Gastroesophageal sphincter (tissue), 4 donors: ENCODE measurements around the gene GRPEL2. TPM values are rescaled to one million over a fixed set of nuclear protein-coding genes. Genes with fewer than 3 reads are reported as not detected.

Source experiments
- ATAC-seq: fragments of 150-250 bp; one replicate; pipeline ENCODE4 v1.9.1; 2016; ENCODE audit warnings: mild to moderate bottlenecking, moderate library complexity
- H3K27ac ChIP-seq, 4 donors: fragments of 200-600 bp; sonication (generic) in 3 of 4; 1 replicate in 3 of 4; 2 replicates in 1 of 4; pipeline ENCODE4 v1.5.1; 2016 to 2019
- H3K27me3 ChIP-seq: fragments of 200-600 bp; sonication (generic); one replicate; pipeline ENCODE4 v1.5.1; 2019
- H3K36me3 ChIP-seq, 2 donors: fragments of 200-600 bp; sonication (generic); one replicate each; pipeline ENCODE4 v1.5.1; 2019; ENCODE audit warnings: control low read depth in 1 of 2
- H3K4me1 ChIP-seq, 3 donors: fragments of 200-600 bp; sonication (generic); 1 replicate in 2 of 3; 2 replicates in 1 of 3; pipeline ENCODE4 v1.5.1; 2016 to 2019; ENCODE audit warnings: control low read depth in 2 of 3
- H3K4me3 ChIP-seq, 2 donors: fragments of 200-600 bp; sonication (generic); one replicate each; pipeline ENCODE4 v1.5.1; 2019; ENCODE audit warnings: mild to moderate bottlenecking in 1 of 2, moderate library complexity in 1 of 2
- H3K9me3 ChIP-seq, 3 donors: fragments of 200-600 bp; sonication (generic); one replicate each; pipeline ENCODE4 v1.5.1; 2017 to 2019; ENCODE audit warnings: control low read depth in 2 of 3
- EP300 ChIP-seq: sonication (generic); formaldehyde crosslinking; IDR thresholded peaks from one replicate; pipeline ENCODE4 v1.6.1; 2017; ENCODE audit warnings: antibody characterized with exemption, mild to moderate bottlenecking
- POLR2A ChIP-seq, 2 donors: fragments of 450-650 bp; IDR thresholded peaks; one replicate each; pipeline ENCODE4 v1.6.1; 2017; ENCODE audit warnings: antibody characterized with exemption in 2 of 2, mild to moderate bottlenecking in 2 of 2, moderate library complexity in 1 of 2
- POLR2AphosphoS5 ChIP-seq: sonication (generic); formaldehyde crosslinking; IDR thresholded peaks from one replicate; pipeline ENCODE4 v1.6.1; 2017; ENCODE audit warnings: antibody characterized with exemption
- whole genome bisulfite sequencing, 2 donors: methylation state at CpG; one replicate each; pipeline ENCODE4 v1.1.5; 2018; ENCODE audit warnings: low coverage in 1 of 2; 5-methylcytosine and 5-hydroxymethylcytosine counted together
- total RNA-seq, 4 donors: library from RNA; depleted of rRNA; stranded (reverse); fragments of >200 nt; gene quantifications; one replicate each; pipeline ENCODE4 v1.1.0, GENCODE V29; 2016
- TF ChIP-seq, protein P1 (sequence below), 4 experiments: fragments of 200-600 bp in 2 of 4; fragments of 450-650 bp in 2 of 4; sonication (generic) in 1 of 4; IDR thresholded peaks; one replicate each; pipeline ENCODE4 v1.5.1; 2017 to 2019; ENCODE audit warnings: antibody characterized with exemption in 4 of 4, mild to moderate bottlenecking in 2 of 4, moderate library complexity in 2 of 4

The GRPEL2 gene, protein sequence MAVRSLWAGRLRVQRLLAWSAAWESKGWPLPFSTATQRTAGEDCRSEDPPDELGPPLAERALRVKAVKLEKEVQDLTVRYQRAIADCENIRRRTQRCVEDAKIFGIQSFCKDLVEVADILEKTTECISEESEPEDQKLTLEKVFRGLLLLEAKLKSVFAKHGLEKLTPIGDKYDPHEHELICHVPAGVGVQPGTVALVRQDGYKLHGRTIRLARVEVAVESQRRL
- total RNA-seq, result 10 to 100 TPM in 3 of 4 donors, 1 to 10 TPM in 1; 9.3 to 12.0 (median 11.1) TPM

DNA sequence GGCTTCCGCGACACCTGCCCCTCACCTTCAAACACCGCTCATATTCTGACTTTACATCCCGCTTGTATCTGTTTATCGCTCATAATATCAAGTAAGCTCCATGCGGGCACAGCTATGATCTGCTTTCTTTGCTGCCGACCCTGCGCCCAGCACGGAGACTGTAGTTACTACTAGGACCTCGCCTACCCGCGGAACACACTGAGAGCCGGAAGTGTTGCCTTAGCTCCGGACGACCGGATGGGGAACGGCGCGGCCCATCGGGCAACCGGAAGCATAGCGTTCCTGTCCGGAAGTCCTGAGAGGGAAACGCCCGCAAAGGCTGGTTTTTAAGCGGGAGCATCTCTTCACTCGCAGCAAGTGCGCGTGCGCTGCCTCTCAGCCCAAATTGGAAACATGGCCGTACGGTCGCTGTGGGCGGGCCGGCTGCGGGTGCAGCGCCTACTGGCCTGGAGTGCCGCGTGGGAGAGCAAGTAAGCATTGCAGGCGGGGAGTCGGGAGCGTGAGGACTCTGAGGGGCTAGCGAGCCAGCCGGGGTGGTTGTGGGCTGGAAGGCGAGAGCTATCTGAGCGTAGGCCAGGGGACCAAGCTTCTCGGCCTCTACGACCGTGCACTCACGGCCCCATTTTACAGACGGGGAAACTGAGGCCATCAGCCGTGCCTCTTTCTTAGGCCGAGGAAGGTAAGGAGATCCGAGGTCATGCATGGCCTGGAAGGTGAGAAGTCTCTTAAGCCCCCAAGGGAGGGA is at the start of gene GRPEL2:
TSS of gene GRPEL2 (plus strand) at position 353 of the 745 bp plus-strand sequence. CDS start at position 394, 41 bp downstream.
- 1% methylated on average over 10 of the region's 54 CpGs; no CpG with 5 or more reads in 1 of the 2 donors for WGBS, 2 donors
- H3K9me3 ChIP-seq, result no peaks in the 10 kb centered on the region
- ATAC-seq, result peak; percentile 98
- TF ChIP-seq, protein P1, sequence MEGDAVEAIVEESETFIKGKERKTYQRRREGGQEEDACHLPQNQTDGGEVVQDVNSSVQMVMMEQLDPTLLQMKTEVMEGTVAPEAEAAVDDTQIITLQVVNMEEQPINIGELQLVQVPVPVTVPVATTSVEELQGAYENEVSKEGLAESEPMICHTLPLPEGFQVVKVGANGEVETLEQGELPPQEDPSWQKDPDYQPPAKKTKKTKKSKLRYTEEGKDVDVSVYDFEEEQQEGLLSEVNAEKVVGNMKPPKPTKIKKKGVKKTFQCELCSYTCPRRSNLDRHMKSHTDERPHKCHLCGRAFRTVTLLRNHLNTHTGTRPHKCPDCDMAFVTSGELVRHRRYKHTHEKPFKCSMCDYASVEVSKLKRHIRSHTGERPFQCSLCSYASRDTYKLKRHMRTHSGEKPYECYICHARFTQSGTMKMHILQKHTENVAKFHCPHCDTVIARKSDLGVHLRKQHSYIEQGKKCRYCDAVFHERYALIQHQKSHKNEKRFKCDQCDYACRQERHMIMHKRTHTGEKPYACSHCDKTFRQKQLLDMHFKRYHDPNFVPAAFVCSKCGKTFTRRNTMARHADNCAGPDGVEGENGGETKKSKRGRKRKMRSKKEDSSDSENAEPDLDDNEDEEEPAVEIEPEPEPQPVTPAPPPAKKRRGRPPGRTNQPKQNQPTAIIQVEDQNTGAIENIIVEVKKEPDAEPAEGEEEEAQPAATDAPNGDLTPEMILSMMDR (IDR thresholded peaks at IDR 0.05), result peak in 1 of 4 experiments; percentile 17
- TF ChIP-seq POLR2AphosphoS5 (peak; percentile 80), EP300 (no peak), POLR2A (IDR thresholded peaks at IDR 0.05) (peak; percentile 14 to 49)
- H3K4me1 ChIP-seq, result peaks cover 0 to 42% (median 3%) of the 10 kb centered on the region in 3 donors
- H3K27ac ChIP-seq, result peak within 1 kb of the TSS; percentile 41 to 88 (median 85)
- H3K36me3 ChIP-seq, result peaks cover 4 to 39% of the 10 kb centered on the region in 2 donors
- H3K4me3 ChIP-seq, result peak within 1 kb of the TSS; percentile 68 to 70
- no peaks in the 10 kb centered on the region for H3K27me3 ChIP-seq

DNA sequence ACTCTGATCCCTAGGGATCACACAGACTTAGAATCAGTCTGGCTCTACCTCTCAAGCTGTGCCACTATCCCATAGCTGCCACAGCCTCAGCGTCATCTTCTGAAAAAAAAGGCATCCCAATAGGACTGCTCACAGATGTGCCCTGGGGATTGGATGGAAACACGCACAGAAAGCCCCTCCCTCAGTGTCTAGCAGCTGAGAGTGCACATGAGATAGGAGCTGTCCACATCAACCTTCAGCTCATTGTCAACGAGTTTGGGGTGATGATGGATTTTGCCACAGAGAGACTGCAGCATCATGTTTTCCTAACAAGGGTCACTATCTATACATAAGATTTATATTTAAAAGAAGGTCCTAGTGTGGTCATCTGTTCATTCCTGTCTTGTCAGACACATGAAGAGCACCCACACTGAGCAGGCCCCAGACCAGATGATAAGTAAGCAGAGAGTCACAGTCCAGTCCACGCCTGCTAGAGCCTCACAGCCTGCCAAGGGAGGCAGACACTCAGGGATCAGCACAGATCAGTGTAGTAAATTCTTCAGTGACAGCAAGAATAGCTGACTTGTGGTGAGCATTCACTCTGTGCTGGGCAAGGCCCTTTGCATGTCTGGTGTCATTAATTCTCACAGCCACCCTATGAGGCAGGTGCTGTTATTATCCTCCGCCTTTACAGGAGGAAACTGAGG is 47.8 kb upstream of the GRPEL2 start:
- Histone ChIP-seq H3K27ac (no peak overlapping the region), H3K27me3 (no peaks in the 10 kb centered on the region), H3K4me1 (peaks cover 0 to 10% (median 0%) of the 10 kb centered on the region in 3 donors), H3K9me3 (no peaks in the 10 kb centered on the region), H3K4me3 (no peak overlapping the region), H3K36me3 (peaks cover 0 to 30% of the 10 kb centered on the region in 2 donors)
- TF ChIP-seq POLR2A (IDR thresholded peaks at IDR 0.05), result no peak
- TF ChIP-seq EP300, result no peak
- TF ChIP-seq, protein P1 (IDR thresholded peaks at IDR 0.05), result no peak
- TF ChIP-seq POLR2AphosphoS5, result no peak
- no peak for ATAC-seq
- WGBS, 2 donors, result 80 to 83% methylated on average over 3 of the region's 5 CpGs

DNA sequence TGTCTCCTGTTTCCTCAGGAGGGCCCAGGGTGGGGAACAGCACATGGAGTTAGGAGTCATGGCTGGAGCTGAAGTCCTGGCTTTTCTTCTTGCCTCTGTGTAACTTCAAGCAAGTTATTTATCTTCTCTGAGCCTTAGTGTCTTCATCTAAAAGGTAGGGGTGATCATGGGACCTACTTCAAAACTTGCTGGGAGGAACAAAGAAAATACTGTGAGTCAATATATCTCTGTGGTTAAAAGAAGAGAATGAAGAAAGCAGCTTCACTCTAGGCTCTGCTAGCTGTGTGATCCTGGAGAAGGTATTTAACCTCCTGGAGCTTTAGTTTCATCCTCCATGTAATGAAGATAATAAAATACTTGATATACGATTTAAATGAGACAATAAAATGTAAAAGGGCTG is 47.1 kb upstream of the GRPEL2 start:
- Histone ChIP-seq H3K9me3 (no peaks in the 10 kb centered on the region), H3K4me1 (peaks cover 0 to 10% (median 0%) of the 10 kb centered on the region in 3 donors), H3K27ac (peak overlapping the region in 1 of 4 donors; percentile 0), H3K4me3 (no peak overlapping the region), H3K36me3 (peaks cover 0 to 33% of the 10 kb centered on the region in 2 donors), H3K27me3 (no peaks in the 10 kb centered on the region)
- TF ChIP-seq POLR2A (IDR thresholded peaks at IDR 0.05), result no peak
- TF ChIP-seq POLR2AphosphoS5, result no peak
- TF ChIP-seq, protein P1 (IDR thresholded peaks at IDR 0.05), result no peak
- TF ChIP-seq EP300, result no peak
- no peak for ATAC-seq
- WGBS, 2 donors, result 63 to 65% methylated on average over 1 of the region's 1 CpG

DNA sequence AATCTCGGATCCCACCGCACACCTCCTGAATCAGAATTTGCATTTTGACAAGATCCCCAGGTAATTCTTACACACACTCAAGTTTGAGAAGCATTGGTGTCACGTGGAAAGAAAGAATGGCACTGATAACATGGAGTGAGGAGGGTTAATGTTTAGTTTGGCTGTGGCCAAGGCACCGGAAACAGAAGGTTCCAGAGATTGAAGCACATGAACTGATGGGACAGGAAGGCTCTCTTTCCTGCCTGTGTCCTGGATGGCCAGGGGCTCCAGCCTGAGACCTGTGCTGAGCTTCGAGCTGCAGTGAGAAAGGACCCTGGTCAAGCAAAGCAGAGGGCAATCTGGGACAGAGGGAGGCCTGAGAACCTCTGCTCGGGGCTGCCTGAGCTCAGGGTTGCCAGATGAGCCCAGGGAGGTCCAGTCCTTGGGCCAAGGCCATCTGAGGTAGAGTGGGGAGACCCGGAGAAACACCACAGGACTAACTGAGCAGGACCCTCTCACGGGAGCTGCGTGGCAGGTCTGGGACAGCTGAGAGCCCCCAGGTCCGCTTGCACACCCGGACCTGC is 46.4 kb upstream of the GRPEL2 start:
- TF ChIP-seq EP300 (no peak), POLR2AphosphoS5 (peak; percentile 28)
- Histone ChIP-seq H3K36me3 (peaks cover 0 to 33% of the 10 kb centered on the region in 2 donors), H3K9me3 (no peaks in the 10 kb centered on the region), H3K4me3 (no peak overlapping the region), H3K4me1 (peaks cover 0 to 10% (median 0%) of the 10 kb centered on the region in 3 donors), H3K27me3 (no peaks in the 10 kb centered on the region), H3K27ac (peak overlapping the region in 3 of 4 donors; percentile 44 to 61 (median 51))
- WGBS, 2 donors, result 67 to 93% methylated on average over 2 to 5 of the region's 11 CpGs
- peak; percentile 69 for ATAC-seq
